ENCODE results near the gene CLPTM1L. TPM values are rescaled to one million over a fixed set of nuclear protein-coding genes. Genes with fewer than 3 reads are reported as not detected.

CLPTM1L gene
- total RNA-seq, 3 donors from 2014 or later, result 94.0 to 121 (median 107) TPM

GRCh38 chr5:1382248-1382700 lies 37.4 kb upstream of the CLPTM1L start:
- Histone ChIP-seq H3K27me3 (peaks cover 0 to 16% of the 10 kb centered on the region in 2 donors), H3K4me3 (no peak overlapping the region)

GRCh38 chr5:1381370-1382247 lies 36.7 kb upstream of the CLPTM1L start:
- Histone ChIP-seq H3K36me3 (no peaks in the 10 kb centered on the region), H3K27me3 (peaks cover 0 to 16% of the 10 kb centered on the region in 2 donors), H3K4me3 (no peak overlapping the region), H3K9me3 (no peaks in the 10 kb centered on the region), H3K27ac (no peak overlapping the region), H3K4me1 (peaks cover 0 to 6% of the 10 kb centered on the region in 2 donors)
- DNase-seq (ENCODE audit: low spot score in 2 of 2), result no peak
- intact Hi-C loops (cut with DNase I; ENCODE audit: low total_unique reads), result no loop called here
- no peak for TF ChIP-seq POLR2A (IDR thresholded peaks at IDR 0.05)
- TF ChIP-seq CTCF (IDR thresholded peaks at IDR 0.05), result no peak
- TF ChIP-seq POLR2AphosphoS5 (IDR thresholded peaks at IDR 0.05), result no peak

More at GRCh38 chr5:1382248-1382700, 37.4 kb upstream of the CLPTM1L start:
- H3K9me3 ChIP-seq, result no peaks in the 10 kb centered on the region
- no peaks in the 10 kb centered on the region for H3K36me3 ChIP-seq
- no peak overlapping the region for H3K27ac ChIP-seq
- TF ChIP-seq CTCF (IDR thresholded peaks at IDR 0.05) (no peak), POLR2AphosphoS5 (IDR thresholded peaks at IDR 0.05) (no peak), POLR2A (IDR thresholded peaks at IDR 0.05) (no peak)
- H3K4me1 ChIP-seq, result peaks cover 0 to 8% of the 10 kb centered on the region in 2 donors
- intact Hi-C loops (cut with DNase I; ENCODE audit: low total_unique reads), result no loop called here
- no peak for DNase-seq (ENCODE audit: low spot score in 2 of 2)

- no peak overlapping the region for H3K27ac ChIP-seq
- intact Hi-C loops (cut with DNase I; ENCODE audit: low total_unique reads), result no loop called here
- H3K4me3 ChIP-seq, result peak overlapping the region in 1 of 3 donors; percentile 57
- H3K9me3 ChIP-seq, result no peaks in the 10 kb centered on the region
- H3K27me3 ChIP-seq, result peaks cover 0 to 16% of the 10 kb centered on the region in 2 donors
- H3K4me1 ChIP-seq, result peaks cover 0 to 4% of the 10 kb centered on the region in 2 donors
- no peaks in the 10 kb centered on the region for H3K36me3 ChIP-seq
- TF ChIP-seq POLR2AphosphoS5 (IDR thresholded peaks at IDR 0.05) (no peak), POLR2A (IDR thresholded peaks at IDR 0.05) (no peak), CTCF (IDR thresholded peaks at IDR 0.05) (no peak)
- no peak for DNase-seq (ENCODE audit: low spot score in 2 of 2)
These were observed 36.0 kb upstream of the CLPTM1L start for GRCh38 chr5:1380910-1381309.

GRCh38 chr5:1380011-1380817 lies 35.3 kb upstream of the CLPTM1L start:
- H3K27me3 ChIP-seq, result peaks cover 0 to 16% of the 10 kb centered on the region in 2 donors
- peaks cover 0 to 4% of the 10 kb centered on the region in 2 donors for H3K4me1 ChIP-seq
- DNase-seq (ENCODE audit: low spot score in 2 of 2), result peak in 1 of 2 donors; percentile 23
- H3K4me3 ChIP-seq, result peak overlapping the region; percentile 11 to 57 (median 26)
- no peak overlapping the region for H3K27ac ChIP-seq
- intact Hi-C loops (cut with DNase I; ENCODE audit: low total_unique reads), result no loop called here
- H3K9me3 ChIP-seq, result no peaks in the 10 kb centered on the region
- no peaks in the 10 kb centered on the region for H3K36me3 ChIP-seq
- TF ChIP-seq CTCF (IDR thresholded peaks at IDR 0.05) (peak in 1 of 3 donors; percentile 68), POLR2AphosphoS5 (IDR thresholded peaks at IDR 0.05) (no peak)

Measured in breast epithelium (tissue), 4 donors.